ENCODE measurements around the gene COA4. TPM values are rescaled to one million over a fixed set of nuclear protein-coding genes. Genes with fewer than 3 reads are reported as not detected.

COA4 gene
- total RNA-seq, 2 donors from 2014 or later: 85.7 to 151 TPM

GRCh38 chr11:73914284-73914683 is 37.6 kb upstream of the COA4 start:
- H3K9ac ChIP-seq (ENCODE audit: extremely low read depth, low read length, poor library complexity, severe bottlenecking): no peak overlapping the region
- no peaks in the 10 kb centered on the region for H3K4me1 Mint-ChIP-seq
- no peak for TF ChIP-seq CTCF (conservative IDR thresholded peaks at IDR 0.05)
- 92 to 93% methylated on average over 3 to 4 of the region's 4 CpGs for WGBS, 2 experiments (ENCODE audit: insufficient coverage in 1 of 2, insufficient read length in 1 of 2)
- H3K36me3 ChIP-seq (ENCODE audit: control insufficient read depth, insufficient read depth, low read length): peaks cover 57% of the 10 kb centered on the region
- H3K27ac ChIP-seq (ENCODE audit: low read depth, low read length): no peak overlapping the region
- no peaks in the 10 kb centered on the region for H3K27me3 Mint-ChIP-seq (ENCODE audit: insufficient read depth)
- peaks cover 47% of the 10 kb centered on the region for H3K36me3 Mint-ChIP-seq (ENCODE audit: low read depth)
- H3K9me3 ChIP-seq (ENCODE audit: control insufficient read depth, low read length): no peaks in the 10 kb centered on the region
- DNase-seq: no peak
- H3K4me3 Mint-ChIP-seq: no peak overlapping the region
- no peak overlapping the region for H3K27ac Mint-ChIP-seq
- no peak overlapping the region for H3K4me3 ChIP-seq (ENCODE audit: low read length)
- no peaks in the 10 kb centered on the region for H3K9me3 Mint-ChIP-seq
- no peaks in the 10 kb centered on the region for H3K27me3 ChIP-seq (ENCODE audit: control insufficient read depth, insufficient read depth, low read length, poor library complexity, severe bottlenecking)
- no peaks in the 10 kb centered on the region for H3K4me1 ChIP-seq (ENCODE audit: control insufficient read depth, insufficient read depth, low read length)

- H3K9me3 Mint-ChIP-seq: no peaks in the 10 kb centered on the region
Measured at GRCh38 chr11:73913472-73913871, 36.8 kb upstream of the COA4 start.

GRCh38 chr11:73912026-73912425 is 35.4 kb upstream of the COA4 start:
- no peak overlapping the region for H3K4me3 Mint-ChIP-seq
- no peak overlapping the region for H3K27ac Mint-ChIP-seq
- H3K27me3 Mint-ChIP-seq (ENCODE audit: insufficient read depth): no peaks in the 10 kb centered on the region
- WGBS, 2 experiments (ENCODE audit: insufficient coverage in 1 of 2, insufficient read length in 1 of 2): 88 to 92% methylated on average over 2 of the region's 2 CpGs
- Histone ChIP-seq H3K4me3 (ENCODE audit: low read length) (no peak overlapping the region), H3K9ac (ENCODE audit: extremely low read depth, low read length, poor library complexity, severe bottlenecking) (no peak overlapping the region), H3K9me3 (ENCODE audit: control insufficient read depth, low read length) (no peaks in the 10 kb centered on the region), H3K27me3 (ENCODE audit: control insufficient read depth, insufficient read depth, low read length, poor library complexity, severe bottlenecking) (no peaks in the 10 kb centered on the region), H3K36me3 (ENCODE audit: control insufficient read depth, insufficient read depth, low read length) (peaks cover 42% of the 10 kb centered on the region), H3K4me1 (ENCODE audit: control insufficient read depth, insufficient read depth, low read length) (no peaks in the 10 kb centered on the region), H3K27ac (ENCODE audit: low read depth, low read length) (no peak overlapping the region)
- TF ChIP-seq CTCF (conservative IDR thresholded peaks at IDR 0.05): no peak
- DNase-seq: no peak
- H3K36me3 Mint-ChIP-seq (ENCODE audit: low read depth): peaks cover 36% of the 10 kb centered on the region
- no peaks in the 10 kb centered on the region for H3K4me1 Mint-ChIP-seq
- no peaks in the 10 kb centered on the region for H3K9me3 Mint-ChIP-seq

More at GRCh38 chr11:73913472-73913871, 36.8 kb upstream of the COA4 start:
- Histone ChIP-seq H3K9me3 (ENCODE audit: control insufficient read depth, low read length) (no peaks in the 10 kb centered on the region), H3K27me3 (ENCODE audit: control insufficient read depth, insufficient read depth, low read length, poor library complexity, severe bottlenecking) (no peaks in the 10 kb centered on the region), H3K4me1 (ENCODE audit: control insufficient read depth, insufficient read depth, low read length) (no peaks in the 10 kb centered on the region), H3K36me3 (ENCODE audit: control insufficient read depth, insufficient read depth, low read length) (peaks cover 49% of the 10 kb centered on the region), H3K4me3 (ENCODE audit: low read length) (no peak overlapping the region), H3K27ac (ENCODE audit: low read depth, low read length) (no peak overlapping the region), H3K9ac (ENCODE audit: extremely low read depth, low read length, poor library complexity, severe bottlenecking) (no peak overlapping the region)
- TF ChIP-seq CTCF (conservative IDR thresholded peaks at IDR 0.05): no peak
- Mint-ChIP-seq H3K4me3 (no peak overlapping the region), H3K27me3 (ENCODE audit: insufficient read depth) (no peaks in the 10 kb centered on the region), H3K4me1 (no peaks in the 10 kb centered on the region), H3K36me3 (ENCODE audit: low read depth) (peaks cover 44% of the 10 kb centered on the region), H3K27ac (no peak overlapping the region)
- no peak for DNase-seq
